GM18858 (cell line): ENCODE data around the gene KIR2DL4.
"Not testable (repeated sequence)": the region's sequence is repeated elsewhere in the genome, so short reads cannot be mapped to it uniquely, and the experiment has no call there.

Source experiments
- ATAC-seq: cut with Tn5 transposase; IDR thresholded peaks from one replicate; pipeline ENCODE4 v1.9.1; 2021; ENCODE audit not compliant: unreplicated experiment

The KIR2DL4 gene

DNA sequence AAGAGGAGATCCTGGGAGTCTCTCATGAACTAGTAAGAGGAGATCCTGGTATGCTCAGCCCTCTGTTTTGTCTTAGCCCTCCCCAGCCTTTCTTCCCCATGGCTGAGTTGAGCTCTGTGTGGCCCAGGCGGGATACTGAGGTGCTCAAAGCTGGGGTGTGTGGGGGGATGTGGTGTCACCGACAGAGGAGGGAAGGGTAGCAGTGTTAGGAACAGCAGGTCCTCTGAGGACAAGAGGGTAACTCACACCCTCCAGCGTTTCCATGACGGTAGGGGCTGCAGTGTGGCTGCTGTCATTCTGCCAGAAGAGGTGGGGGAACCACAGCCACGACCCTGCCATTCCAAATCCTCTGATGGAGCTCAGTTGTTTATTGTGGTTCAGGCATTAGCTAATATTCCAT lies 691 bp downstream of the KIR2DL4 start:
- ATAC-seq: no peak

- ATAC-seq: no peak
Observed at GRCh38 chr19:54804571-54804970, 1.2 kb downstream of the KIR2DL4 start.

DNA sequence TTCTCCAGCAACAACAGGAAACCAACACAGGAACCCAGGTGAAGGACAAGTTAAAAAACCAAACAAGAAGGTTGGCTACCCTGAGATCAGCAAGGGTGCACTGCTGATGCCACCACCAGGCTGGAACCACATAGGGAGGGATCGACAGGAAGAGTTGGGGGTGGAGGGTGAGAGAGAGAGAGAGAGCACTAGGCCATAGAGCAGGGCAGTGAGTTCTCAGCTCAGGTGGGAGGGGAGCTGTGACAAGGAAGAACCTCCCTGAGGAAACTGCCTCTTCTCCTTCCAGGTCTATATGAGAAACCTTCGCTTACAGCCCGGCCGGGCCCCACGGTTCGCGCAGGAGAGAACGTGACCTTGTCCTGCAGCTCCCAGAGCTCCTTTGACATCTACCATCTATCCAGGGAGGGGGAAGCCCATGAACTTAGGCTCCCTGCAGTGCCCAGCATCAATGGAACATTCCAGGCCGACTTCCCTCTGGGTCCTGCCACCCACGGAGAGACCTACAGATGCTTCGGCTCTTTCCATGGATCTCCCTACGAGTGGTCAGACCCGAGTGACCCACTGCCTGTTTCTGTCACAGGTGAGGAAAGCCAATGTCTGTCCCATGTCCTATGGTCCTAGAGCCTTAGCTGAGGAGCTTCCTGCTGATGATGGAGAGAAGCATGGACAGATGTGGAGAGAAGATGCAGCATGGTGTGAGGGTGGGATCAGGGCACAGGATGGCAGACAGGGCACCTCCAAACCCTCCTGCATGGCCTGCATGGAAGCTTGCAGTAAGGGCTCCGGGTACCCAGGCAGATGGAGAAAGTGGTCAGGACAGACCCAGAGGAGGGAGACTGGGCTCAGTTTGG lies 2.5 kb downstream of the KIR2DL4 start:
- ATAC-seq: no peak

DNA sequence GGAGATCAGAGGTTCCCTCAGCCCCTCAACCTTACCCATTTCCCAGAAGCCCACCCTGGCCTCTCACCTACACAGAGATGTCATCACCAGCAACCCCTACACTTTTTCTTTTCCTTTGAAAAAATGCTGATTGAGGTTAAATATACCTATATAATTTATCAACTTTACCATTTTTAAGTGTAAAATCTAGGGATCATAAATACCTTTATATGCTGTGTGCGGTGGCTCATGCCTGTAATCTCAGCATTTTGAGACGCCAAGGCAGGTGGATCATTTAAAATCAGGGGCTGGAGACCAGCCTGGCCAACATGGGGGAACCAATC lies 3.1 kb downstream of the KIR2DL4 start:
- no peak for ATAC-seq

GRCh38 chr19:54814571-54814970 lies 11.2 kb downstream of the KIR2DL4 start:
- ATAC-seq: not testable (repeated sequence)

GRCh38 chr19:54816251-54816650 lies 12.8 kb downstream of the KIR2DL4 start, which contains the start of gene KIR3DL1:
Gene KIR3DL1, plus strand, starts transcription at chr19:54816468.
- ATAC-seq: not testable (repeated sequence)

DNA sequence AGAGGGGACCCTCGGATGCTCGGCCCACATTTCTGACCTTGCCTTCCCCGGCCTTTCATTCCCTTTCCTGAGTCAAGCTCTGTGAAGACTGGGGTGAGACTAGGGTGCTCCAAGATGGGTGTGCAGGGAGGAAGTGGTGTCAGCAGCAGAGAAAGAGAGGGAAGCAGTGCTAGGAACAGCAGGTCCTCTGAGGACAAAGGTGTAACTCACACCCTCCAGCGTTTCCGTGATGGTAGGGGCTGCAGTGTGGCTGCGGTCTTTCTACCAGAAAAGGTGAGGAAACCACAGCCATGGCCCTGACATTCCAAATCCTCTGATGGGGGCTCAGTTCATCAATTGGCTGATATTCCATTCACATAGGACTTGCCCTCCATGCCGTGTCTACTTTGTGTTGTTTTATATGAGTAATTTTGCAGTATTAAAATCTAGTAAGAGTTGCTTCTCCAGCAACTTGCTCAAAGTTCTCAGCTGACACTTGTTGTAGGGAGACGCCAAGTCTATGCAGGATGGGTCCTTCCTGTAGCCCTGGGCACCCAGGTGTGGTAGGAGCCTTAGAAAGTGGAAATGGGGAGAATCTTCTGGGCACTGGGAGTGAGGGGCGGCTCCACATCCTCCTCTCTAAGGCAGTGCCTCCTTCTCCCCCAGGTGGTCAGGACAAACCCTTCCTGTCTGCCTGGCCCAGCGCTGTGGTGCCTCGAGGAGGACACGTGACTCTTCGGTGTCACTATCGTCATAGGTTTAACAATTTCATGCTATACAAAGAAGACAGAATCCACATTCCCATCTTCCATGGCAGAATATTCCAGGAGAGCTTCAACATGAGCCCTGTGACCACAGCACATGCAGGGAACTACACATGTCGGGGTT lies 14.5 kb downstream of the KIR2DL4 start:
- ATAC-seq: no peak

DNA sequence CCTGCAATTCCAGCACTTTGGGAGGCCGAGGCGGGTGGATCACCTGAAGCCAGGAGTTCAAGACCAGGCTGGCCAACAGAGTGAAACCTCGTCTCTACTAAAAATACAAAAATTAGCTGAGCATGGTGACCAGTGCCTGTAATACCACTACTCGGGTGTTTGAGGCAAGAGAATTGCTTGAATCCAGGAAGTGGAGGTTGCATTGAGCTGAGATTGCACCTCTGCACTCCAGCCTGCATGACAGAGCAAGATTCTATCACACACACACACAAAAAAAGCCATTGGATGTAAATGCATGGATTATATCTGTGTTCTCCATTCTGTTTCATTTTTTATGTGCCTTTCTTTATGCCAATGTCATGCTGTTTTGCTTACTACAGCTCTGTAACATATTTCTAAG lies 21.0 kb downstream of the KIR2DL4 start:
- not testable (repeated sequence) for ATAC-seq

- not testable (repeated sequence) for ATAC-seq
Observed at GRCh38 chr19:54825326-54825725, 21.9 kb downstream of the KIR2DL4 start.

GRCh38 chr19:54828064-54828463 lies 24.7 kb downstream of the KIR2DL4 start:
- ATAC-seq: not testable (repeated sequence)

DNA sequence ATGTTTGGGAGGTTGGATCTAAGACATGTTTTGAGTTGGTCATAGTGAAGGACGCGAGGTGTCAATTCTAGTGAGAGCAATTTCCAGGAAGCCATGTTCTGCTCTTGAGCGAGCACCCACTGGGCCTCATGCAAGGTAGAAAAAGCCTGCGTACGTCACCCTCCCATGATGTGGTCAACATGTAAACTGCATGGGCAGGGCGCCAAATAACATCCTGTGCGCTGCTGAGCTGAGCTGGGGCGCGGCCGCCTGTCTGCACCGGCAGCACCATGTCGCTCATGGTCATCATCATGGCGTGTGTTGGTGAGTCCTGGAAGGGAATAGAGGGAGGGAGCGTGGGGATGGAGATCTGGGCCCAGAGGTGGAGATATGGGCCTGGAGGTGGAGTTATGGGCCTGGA lies 29.1 kb downstream of the KIR2DL4 start, which contains the start of gene KIR2DS4:
Gene KIR2DS4 (plus strand): TSS at position 181 of the 400 bp plus-strand sequence.
- ATAC-seq: not testable (repeated sequence)

- not testable (repeated sequence) for ATAC-seq
Observed at GRCh38 chr19:54835126-54835525, 31.7 kb downstream of the KIR2DL4 start.

DNA sequence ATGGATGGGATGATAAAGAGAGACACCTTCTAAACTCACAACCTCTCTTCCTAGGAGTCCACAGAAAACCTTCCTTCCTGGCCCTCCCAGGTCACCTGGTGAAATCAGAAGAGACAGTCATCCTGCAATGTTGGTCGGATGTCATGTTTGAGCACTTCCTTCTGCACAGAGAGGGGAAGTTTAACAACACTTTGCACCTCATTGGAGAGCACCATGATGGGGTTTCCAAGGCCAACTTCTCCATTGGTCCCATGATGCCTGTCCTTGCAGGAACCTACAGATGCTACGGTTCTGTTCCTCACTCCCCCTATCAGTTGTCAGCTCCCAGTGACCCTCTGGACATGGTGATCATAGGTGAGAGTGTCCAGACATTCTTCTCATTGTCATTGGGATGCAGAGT lies 34.1 kb downstream of the KIR2DL4 start:
- not testable (repeated sequence) for ATAC-seq

GRCh38 chr19:54843171-54843570 lies 39.8 kb downstream of the KIR2DL4 start:
- not testable (repeated sequence) for ATAC-seq

- ATAC-seq: not testable (repeated sequence)
Observed at GRCh38 chr19:54850061-54850640, 46.7 kb downstream of the KIR2DL4 start, which contains the start of gene KIR3DL2. Gene KIR3DL2, plus strand, starts transcription at chr19:54850443. Its CDS starts 33 bp downstream, at chr19:54850476.

GRCh38 chr19:54850930-54851329 lies 47.5 kb downstream of the KIR2DL4 start:
- no peak for ATAC-seq

DNA sequence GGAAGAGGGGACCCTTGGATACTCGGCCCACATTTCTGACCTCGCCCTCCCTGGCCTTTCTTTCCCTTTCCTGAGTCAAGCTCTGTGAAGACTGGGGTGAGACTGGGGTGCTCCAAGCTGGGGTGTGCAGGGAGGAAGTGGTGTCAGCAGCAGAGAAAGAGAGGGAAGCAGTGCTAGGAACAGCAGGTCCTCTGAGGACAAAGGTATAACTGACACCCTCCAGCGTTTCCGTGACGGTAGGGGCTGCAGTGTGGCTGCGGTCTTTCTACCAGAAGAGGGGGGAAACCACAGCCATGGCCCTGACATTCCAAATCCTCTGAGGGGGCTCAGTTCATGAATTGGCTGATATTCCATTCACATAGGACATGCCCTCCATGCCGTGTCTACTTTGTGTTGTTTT lies 47.9 kb downstream of the KIR2DL4 start:
- ATAC-seq: no peak

DNA sequence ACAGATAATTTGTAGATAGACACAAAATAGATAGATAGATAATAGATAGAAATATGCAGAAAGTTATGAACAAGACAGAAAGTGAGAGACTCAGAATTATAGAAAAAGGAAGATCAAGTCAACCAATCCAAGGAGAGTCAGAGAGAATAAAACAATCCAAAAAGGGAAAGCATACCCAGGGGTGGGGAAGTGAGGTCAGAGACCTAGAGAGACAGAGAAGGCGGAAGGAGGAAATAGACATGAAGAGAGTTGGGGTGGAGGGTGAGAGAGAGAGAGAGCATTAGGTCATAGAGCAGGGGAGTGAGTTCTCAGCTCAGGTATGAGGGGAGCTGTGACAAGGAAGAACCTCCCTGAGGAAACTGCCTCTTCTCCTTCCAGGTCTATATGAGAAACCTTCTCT lies 51.8 kb downstream of the KIR2DL4 start:
- not testable (repeated sequence) for ATAC-seq

DNA sequence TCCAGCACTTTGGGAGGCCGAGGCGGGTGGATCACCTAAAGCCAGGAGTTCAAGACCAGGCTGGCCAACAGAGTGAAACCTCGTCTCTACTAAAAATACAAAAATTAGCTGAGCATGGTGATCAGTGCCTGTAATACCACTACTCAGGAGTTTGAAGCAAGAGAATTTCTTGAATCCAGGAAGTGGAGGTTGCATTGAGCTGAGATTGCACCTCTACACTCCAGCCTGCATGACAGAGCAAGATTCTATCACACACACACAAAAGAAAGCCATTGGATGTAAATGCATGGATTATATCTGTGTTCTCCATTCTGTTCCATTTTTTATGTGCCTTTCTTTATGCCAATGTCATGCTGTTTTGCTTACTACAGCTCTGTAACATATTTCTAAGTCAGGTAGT lies 55.1 kb downstream of the KIR2DL4 start:
- not testable (repeated sequence) for ATAC-seq

- not testable (repeated sequence) for ATAC-seq
Observed at GRCh38 chr19:54859421-54859820, 56.0 kb downstream of the KIR2DL4 start.

- not testable (repeated sequence) for ATAC-seq
Observed at GRCh38 chr19:54863459-54863858, 60.0 kb downstream of the KIR2DL4 start.
